ENCODE data around the gene TNRC6C.
"Not testable (repeated sequence)": the region's sequence is repeated elsewhere in the genome, so short reads cannot be mapped to it uniquely, and the experiment has no call there.

TNRC6C gene

DNA sequence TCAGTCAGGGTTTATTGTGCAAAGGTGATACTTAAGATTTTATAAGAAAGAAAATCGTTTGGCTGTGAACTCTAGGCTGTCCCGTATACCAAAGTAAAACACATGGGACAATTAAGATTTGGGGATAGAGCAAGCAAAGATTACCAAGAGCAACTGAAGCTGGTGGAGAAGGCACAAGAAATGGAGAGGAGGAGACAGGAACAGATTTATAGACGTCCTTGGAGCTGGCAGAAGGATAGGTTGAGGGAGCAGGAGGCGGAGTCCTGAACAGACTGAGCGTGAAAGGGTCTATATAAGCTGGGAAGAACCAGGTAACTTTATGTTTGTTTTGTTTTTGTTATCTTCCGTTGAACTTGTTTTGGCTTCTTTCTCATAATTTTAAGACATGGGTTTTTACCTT is 3.8 kb downstream of the TNRC6C start:
- DNase-seq (ENCODE audit: low spot score): no peak

DNA sequence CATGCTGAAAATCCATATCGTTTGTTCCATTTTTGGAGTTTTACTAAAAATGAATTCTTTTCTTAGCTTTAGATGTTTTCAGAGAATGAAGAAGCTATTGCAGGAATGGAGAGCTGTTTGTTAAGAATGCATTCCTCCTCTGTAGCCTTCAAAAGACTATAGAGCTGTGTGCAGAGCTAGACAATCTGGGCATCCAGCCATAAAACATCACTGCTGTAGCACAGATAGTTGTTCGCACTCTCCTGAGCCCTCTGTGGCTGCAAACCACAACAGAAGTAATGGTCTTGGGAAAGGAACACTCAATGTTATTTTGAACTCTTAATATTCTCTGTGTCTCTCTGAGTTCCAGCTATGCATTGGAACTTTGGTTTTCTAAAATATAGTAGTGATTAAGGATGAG is 4.9 kb downstream of the TNRC6C start:
- peak; percentile 80 for DNase-seq (ENCODE audit: low spot score)

DNA sequence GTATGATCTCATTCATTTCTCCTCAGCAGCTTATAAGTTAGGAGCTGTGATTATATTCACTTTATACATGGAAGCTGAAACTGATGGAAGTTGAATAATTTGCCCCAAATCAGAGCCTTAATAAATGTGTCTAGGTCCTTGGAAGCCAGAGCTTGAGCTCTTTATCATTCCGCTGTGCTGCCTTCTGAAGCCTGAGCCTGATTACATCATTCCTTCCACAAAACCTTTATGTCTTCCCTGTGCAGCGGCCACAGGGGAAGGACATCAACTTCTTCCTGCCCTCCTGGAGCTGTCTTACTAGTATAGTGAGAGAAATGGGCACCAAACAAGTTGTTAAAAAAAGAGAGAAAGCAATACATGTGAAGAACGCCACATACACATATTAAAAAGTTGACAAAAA is 6.8 kb downstream of the TNRC6C start:
- no peak for DNase-seq (ENCODE audit: low spot score)

DNA sequence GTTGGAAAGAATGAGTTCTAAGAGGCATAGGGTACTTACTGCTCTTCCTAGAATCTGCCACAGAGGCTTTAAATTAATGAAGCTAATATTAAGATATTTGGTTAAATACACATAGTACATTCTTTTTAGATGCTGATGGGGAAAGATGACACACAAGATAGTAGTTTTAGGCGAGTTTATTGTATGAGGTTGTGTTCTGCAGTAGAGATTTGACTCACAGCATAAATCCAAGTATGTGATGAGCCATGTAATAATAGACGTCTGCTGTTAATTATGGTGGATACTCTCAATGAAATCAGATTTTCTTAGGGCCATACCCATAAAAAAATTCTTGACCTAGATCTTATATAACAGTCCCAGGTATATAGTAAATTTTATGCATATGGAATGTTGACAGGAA is 8.0 kb downstream of the TNRC6C start:
- DNase-seq (ENCODE audit: low spot score): no peak

DNA sequence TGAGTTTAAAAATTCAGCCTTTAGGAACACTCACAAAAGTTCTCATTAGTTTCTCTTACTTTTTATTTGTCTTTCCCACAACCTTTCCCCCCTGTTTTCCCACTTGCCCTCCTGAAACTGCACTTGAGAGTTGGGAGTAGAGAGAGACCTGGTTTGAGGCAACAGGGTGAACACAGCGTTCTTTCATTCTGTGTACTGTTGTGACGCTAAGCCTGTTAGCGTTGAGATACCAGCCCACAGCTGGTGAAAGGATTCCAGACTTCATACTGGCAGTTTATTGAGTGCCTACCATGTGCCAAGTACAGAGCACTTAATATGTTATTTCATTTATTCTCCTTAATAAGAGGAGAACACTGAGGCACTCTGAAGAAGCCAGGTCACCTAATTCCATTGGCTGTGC is 10.3 kb downstream of the TNRC6C start:
- no peak for DNase-seq (ENCODE audit: low spot score)

DNA sequence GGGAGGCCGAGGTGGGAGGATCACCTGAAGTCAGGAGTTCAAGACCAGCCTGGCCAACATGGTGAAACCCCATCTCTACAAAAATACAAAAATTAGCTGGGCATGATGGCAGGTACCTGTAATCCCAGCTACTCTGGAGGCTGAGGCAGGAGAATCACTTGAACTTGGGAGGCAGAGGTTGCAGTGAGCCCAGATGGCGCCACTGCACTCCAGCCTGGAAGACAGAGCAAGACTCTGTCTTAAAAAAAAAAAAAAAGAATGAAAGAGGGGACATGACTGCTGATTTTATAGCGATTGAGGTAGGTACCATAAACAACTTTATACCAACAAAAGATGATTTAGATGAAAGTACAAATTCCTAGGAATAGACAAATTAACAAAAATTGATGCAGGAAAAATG is 13.8 kb downstream of the TNRC6C start:
- DNase-seq (ENCODE audit: low spot score): not testable (repeated sequence)

GRCh38 chr17:77973953-77974352 is 15.4 kb downstream of the TNRC6C start:
- no peak for DNase-seq (ENCODE audit: low spot score)

DNA sequence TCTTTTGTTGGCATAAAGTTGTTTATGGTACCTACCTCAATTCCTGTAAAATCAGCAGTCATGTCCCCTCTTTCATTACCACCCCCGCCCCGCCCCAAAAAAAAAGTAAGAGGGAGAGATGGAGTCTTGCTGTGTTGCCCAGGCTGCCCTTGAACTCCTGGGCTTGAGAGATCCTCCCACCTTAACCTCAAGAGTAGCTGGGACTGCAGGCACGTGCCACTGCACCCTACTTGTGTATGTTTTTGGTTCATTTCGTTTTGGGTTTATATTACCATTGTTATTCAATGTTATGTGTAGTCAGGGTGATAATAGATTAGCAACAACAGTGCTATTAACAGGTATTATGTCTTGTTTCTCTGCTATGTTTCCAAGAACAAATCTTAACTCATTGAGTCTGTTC is 15.9 kb downstream of the TNRC6C start:
- DNase-seq (ENCODE audit: low spot score): no peak

DNA sequence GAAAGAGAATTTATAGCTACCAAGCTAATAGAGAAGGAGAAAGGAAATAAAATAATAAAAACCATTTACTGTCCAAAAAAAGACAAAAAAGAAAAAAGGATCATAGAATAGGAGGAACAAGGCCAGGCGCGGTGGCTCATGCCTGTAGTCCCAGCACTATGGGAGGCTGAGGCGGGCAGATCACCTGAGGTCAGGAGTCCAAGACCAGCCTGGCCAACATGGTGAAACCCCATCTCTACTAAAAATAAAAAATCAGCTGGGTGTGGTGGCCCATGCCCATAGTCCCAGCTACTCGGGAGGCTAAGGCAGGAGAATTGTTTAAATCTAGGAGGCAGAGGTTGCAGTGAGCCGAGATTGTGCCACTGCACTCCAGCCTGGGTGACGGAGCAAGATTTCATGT is 23.9 kb downstream of the TNRC6C start:
- not testable (repeated sequence) for DNase-seq (ENCODE audit: low spot score)

- no peak for DNase-seq (ENCODE audit: low spot score)
These were observed 31.8 kb downstream of the TNRC6C start for GRCh38 chr17:77990301-77990700.

- not testable (repeated sequence) for DNase-seq (ENCODE audit: low spot score)
These were observed 35.2 kb downstream of the TNRC6C start for GRCh38 chr17:77993735-77994134.

DNA sequence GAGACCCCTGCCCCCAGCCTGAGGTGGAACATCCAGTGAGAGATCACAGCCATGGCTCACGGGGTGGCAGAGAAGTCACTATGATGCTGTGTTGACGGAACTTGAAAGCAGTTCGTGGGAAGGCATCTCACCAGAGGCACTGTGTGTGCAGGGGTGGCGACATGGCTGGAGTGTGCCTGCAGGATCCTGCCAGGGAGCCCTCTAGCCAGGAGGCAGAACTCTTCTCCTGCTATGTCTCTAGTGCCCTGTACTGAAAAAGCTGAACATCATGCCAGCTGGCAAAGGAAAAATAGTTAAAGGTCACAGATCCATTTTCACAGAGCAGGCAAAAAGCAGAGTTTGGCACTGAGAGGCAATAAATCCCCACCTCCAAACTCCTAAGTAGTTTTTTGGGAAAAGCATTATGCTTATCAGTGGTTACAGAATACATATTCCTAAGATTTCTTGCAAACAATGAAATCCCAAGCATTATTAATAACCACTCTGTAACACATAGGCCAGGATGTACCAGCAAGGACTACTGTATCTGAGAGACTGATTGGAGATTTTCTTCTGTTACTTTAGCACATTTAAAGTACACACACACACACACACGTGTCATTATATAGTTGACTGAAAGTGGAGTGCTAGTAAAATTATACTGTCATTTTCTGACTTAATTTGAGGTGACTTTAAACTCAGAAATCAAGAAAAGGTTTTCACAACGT is 36.8 kb downstream of the TNRC6C start:
- no peak for DNase-seq (ENCODE audit: low spot score)

DNA sequence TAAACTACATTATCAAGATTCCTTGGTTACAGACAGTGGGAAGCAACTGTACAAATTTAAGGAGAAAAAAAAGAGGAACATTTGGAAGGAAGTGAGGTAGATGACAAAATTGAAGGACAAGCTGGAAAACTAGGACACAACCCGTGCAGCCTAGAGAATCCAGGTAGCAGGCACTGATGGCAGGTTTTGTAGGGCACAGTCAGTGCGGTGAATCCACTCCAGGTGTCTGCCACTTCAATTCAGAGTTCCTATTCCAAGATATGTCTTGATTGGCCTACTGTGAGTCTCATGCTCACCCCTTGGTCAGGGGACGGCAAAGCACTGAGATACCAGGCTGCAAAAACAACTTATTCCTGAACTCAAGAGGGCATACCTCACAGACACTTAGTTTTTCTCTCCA is 37.8 kb downstream of the TNRC6C start:
- no peak for DNase-seq (ENCODE audit: low spot score)

DNA sequence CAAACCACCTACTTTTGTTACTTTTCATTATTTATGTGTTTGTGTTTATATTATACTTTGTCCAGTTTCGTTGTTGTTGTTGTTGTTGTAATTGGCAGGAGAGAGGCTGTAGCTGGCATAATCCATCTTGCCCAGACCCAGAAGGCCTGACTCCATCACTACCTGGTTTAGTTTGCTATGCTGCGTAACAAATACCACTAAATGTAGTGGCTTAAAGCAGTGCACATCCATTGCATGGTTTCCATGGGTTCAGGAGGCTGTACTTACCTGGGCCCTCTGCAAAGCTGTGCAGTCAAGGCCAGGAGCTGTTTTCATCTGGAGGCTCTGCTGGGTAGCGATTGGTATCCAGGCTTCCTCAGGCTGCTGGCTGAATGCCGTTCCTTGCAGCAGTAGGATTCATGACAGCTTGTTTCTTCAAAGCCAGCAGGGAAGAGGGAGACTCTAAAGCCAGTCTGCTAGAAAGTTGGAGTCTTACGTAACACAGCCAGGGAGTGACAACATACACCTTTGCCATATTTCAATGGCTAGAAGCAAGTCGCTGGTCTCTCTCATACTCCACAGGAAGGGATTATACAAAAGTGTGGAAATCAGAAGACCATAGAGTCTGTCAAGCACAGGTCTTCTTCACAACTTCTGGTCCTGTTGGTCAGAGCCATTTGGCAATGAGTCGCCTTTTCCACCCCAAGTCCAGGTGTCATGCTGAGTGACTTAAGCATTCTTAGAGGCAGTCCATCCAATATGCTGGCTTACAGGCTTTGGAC is 41.1 kb downstream of the TNRC6C start:
- peak; percentile 13 for DNase-seq (ENCODE audit: low spot score)

DNA sequence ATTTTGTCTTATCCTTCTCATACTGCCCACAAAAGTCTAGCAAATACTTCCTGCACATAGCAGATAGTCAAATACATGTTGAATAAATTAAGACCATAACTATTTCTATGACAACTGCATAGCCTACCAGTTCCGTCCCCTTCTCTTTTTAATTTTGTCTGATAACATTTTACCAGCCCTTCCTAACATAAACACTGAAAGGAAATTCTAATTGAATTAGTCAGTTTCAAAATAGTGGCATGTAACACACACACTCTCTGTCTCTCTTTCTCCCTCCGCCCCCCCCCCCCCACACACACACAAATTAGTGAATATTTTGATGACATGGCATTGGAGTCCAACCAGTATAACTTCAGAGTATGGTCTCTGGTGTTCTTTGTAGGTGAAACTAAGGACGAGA is 41.8 kb downstream of the TNRC6C start:
- peak; percentile 28 for DNase-seq (ENCODE audit: low spot score)

DNA sequence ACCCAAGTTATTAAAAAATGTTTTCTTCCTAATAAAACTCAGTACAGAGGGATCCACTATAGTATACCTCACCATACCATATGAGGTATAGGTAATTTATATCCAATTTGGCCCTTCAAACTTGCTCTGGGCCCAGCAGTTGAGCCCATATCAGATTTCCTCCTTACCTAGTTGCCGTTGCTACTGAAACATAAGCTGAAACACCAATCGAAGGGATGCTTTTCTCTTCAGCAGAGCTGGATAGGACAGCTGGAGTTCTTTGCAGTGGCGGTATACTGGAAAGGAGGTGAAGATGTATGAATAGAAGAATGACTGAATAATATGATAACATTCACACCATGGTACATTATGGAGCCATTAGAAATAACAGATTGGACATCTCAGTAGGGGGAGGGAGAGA is 42.7 kb downstream of the TNRC6C start:
- DNase-seq (ENCODE audit: low spot score): no peak

GRCh38 chr17:78001612-78002011 is 43.1 kb downstream of the TNRC6C start:
- DNase-seq (ENCODE audit: low spot score): no peak

DNA sequence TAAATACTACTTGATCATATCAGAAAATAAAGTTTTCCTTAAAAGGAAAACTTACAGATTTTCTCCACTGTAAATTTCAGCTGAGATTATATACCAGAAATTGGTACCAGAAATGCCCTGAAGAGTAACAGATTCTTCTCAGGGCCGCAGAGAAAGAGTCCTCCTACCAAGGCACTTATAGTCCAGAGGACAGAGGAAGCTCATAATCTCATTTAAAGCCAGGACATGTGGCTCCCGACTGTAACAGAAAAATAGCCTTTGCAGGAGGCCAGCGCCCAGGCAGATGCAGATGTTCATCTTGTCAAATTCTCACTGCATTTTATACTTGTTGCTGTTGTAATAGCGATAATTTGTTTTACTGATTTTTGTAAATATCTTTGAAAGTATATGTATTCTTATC is 43.7 kb downstream of the TNRC6C start:
- no peak for DNase-seq (ENCODE audit: low spot score)

DNA sequence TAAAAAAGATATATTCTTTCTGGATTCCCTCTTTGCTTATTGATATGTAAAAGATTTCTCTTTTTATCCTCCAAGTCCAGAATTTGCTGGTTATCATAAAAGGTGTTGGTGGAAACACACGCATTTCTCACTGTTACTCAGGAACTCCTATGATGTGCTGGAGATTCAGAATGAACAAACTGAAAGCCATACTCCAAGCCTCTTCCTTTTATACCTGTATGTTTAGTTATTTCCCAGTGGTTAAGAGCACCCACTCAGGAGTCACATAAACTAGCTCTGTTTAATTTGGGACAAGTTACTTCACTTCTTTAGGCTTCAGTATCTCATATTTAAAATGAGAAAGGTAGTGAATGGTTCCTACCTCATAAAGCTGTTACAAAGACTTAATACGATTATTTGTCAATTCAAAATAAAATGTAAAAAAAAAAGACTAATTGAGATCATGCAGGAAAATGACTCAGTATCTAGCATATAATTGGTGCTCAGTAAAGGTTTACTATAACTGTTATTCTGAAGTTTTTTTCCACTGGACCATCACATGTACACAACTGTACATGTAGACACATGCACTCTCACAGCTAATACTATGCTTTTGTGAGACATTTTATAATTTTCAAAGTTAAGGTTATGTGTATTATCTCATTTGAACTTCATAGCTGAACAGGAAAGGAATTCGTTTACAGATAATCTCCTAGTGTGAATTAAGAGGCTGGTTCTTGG is 47.1 kb downstream of the TNRC6C start:
- no peak for DNase-seq (ENCODE audit: low spot score)

DNA sequence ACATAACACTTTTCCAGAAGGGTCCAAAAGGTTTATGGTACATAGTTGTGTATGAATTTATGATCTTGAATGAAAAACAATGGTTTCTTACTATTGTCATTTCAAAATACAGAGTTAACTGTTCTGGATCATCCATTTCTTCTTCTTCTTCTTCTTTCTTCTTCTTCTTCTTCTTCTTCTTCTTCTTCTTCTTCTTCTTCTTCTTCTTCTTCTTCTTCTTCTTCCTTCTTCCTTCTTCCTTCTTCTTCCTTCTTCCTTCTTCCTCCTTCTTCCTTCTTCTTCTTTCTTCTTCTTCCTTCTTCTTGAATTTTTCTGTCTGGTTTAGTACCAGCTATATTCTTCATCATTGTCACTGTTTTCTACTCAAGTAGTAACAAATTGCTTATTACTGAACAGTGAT is 47.8 kb downstream of the TNRC6C start:
- DNase-seq (ENCODE audit: low spot score): no peak

- DNase-seq (ENCODE audit: low spot score): no peak
These were observed 49.1 kb downstream of the TNRC6C start for GRCh38 chr17:78007647-78008046.

GRCh38 chr17:78010759-78011158 is 52.3 kb downstream of the TNRC6C start:
- no peak for DNase-seq (ENCODE audit: low spot score)

DNA sequence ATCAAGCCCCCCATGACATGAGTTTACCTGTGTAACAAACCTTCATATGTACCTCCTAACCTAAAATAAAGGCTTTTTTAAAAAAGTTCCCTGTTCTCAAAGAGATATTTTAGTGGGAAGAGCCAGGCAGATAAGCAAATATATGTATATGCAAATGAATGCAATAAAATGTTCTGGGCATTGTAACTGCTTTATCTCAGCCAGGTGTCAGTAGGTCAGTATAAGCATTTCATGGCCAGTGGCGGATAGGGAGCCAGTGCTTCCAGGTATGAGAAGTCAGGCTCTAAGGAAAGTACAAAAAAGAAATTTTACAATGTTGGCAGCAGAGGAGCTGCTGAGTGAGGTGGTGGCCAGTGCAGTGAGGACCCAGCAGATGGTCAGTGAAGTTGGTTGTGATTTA is 53.9 kb downstream of the TNRC6C start:
- DNase-seq (ENCODE audit: low spot score): no peak
